CD4-positive, alpha-beta T cell (primary cell): ENCODE measurements around the gene NPR3. TPM values are rescaled to one million over a fixed set of nuclear protein-coding genes. Genes with fewer than 3 reads are reported as not detected.

Experiments used
- ATAC-seq: fragments of 200-7000 bp; cut with Tn5 transposase; one replicate; pipeline ENCODE4 v1.10.0; 2022; ENCODE audit warnings: mild to moderate bottlenecking; ENCODE audit not compliant: poor library complexity
- CTCF ChIA-PET: fragments of 350-600 bp; sonication (Branson Sonifier 250); formaldehyde crosslinking; loops from one replicate; lab custom pipeline; 2021; ENCODE audit warnings: antibody characterized with exemption, inconsistent platforms; lab: Charles Lee
- POLR2A ChIA-PET: fragments of 350-600 bp; sonication (Branson Sonifier 250); formaldehyde crosslinking; loops from one replicate; lab custom pipeline; 2021; ENCODE audit warnings: antibody characterized with exemption, inconsistent platforms; lab: Charles Lee
- DNase-seq, 14 experiments: peaks; one replicate each; pipeline ENCODE4 v3.0.0-alpha.2; 2013 to 2020; ENCODE audit warnings: mixed read lengths in 2 of 14
- H3K27ac ChIP-seq, 2 donors: one replicate each; pipeline versions ENCODE4 v1.5.1 to v1.7.0; 2013; ENCODE audit warnings: low read length in 2 of 2, low read depth in 1 of 2, mild to moderate bottlenecking in 1 of 2
- H3K27me3 ChIP-seq, 2 experiments: 1 replicate in 1 of 2; 2 replicates in 1 of 2; pipeline versions ENCODE4 v1.6.1 to v1.7.0; 2013; ENCODE audit warnings: low read length in 2 of 2, control low read depth in 1 of 2, mild to moderate bottlenecking in 1 of 2, moderate library complexity in 1 of 2; ENCODE audit not compliant: insufficient read depth in 2 of 2, control insufficient read depth in 1 of 2
- H3K36me3 ChIP-seq: one replicate; pipeline ENCODE4 v1.6.1; 2013; ENCODE audit warnings: low read length, control low read depth; ENCODE audit not compliant: insufficient read depth
- H3K4me1 ChIP-seq: one replicate; pipeline ENCODE4 v1.6.1; 2013; ENCODE audit warnings: low read length, control low read depth; ENCODE audit not compliant: insufficient read depth
- H3K4me3 ChIP-seq: one replicate; pipeline ENCODE4 v1.5.1; 2013; ENCODE audit warnings: mild to moderate bottlenecking, low read length, moderate library complexity
- H3K9me3 ChIP-seq, 2 experiments: 1 replicate in 1 of 2; 2 replicates in 1 of 2; pipeline versions ENCODE4 v1.6.1 to v1.7.0; 2013; ENCODE audit warnings: low read length in 2 of 2, mild to moderate bottlenecking in 2 of 2, control low read depth in 1 of 2, moderate library complexity in 1 of 2; ENCODE audit not compliant: control insufficient read depth in 1 of 2, insufficient read depth in 1 of 2
- H3K27ac Mint-ChIP-seq: one replicate; pipeline ENCODE4 v1.8.0; 2020; ENCODE audit warnings: mixed read lengths
- H3K27me3 Mint-ChIP-seq: one replicate; pipeline ENCODE4 v1.8.0; 2021; ENCODE audit warnings: mixed read lengths
- H3K36me3 Mint-ChIP-seq: one replicate; pipeline ENCODE4 v1.8.0; 2021; ENCODE audit warnings: low read depth, mixed read lengths
- H3K4me1 Mint-ChIP-seq: one replicate; pipeline ENCODE4 v1.8.0; 2021; ENCODE audit warnings: low read depth, mixed read lengths
- H3K4me3 Mint-ChIP-seq: one replicate; pipeline ENCODE4 v1.8.0; 2020; ENCODE audit warnings: mild to moderate bottlenecking, mixed read lengths
- H3K9me3 Mint-ChIP-seq: one replicate; pipeline ENCODE4 v1.8.0; 2020; ENCODE audit warnings: mixed read lengths
- CTCF ChIP-seq: fragments of 200-600 bp; IDR thresholded peaks from one replicate; pipeline ENCODE4 v1.8.0; 2022; ENCODE audit warnings: antibody characterized with exemption, mild to moderate bottlenecking
- intact Hi-C, 2 experiments: fragments of 100-400 bp; cut with DNase I in 1 of 2; cut with micrococcal nuclease in 1 of 2; formaldehyde crosslinking; loops; one replicate each; pipeline versions ENCODE4 v1.15.1 to v1.9.0; 2023 to 2025; cut with DNase I, micrococcal nuclease
- total RNA-seq, 174 experiments: library from RNA in 2 of 174; stranded (reverse) in 2 of 174; gene quantifications; one replicate each; pipeline ENCODE4 v1.2.3 and lab custom pipeline; 2021 to 2026

Gene NPR3
- total RNA-seq, 2 experiments from 2014 or later: not detected

GRCh38 chr5:32833663-32834062 is 122.5 kb downstream of the NPR3 start:
- DNase-seq (no peak), ATAC-seq (no peak)
- Mint-ChIP-seq H3K9me3 (peaks cover 5% of the 10 kb centered on the region), H3K4me3 (no peak overlapping the region), H3K27me3 (no peaks in the 10 kb centered on the region), H3K27ac (no peak overlapping the region), H3K36me3 (no peaks in the 10 kb centered on the region), H3K4me1 (no peaks in the 10 kb centered on the region)
- Histone ChIP-seq H3K27ac (no peak overlapping the region), H3K9me3 (no peaks in the 10 kb centered on the region), H3K27me3 (no peaks in the 10 kb centered on the region), H3K36me3 (no peaks in the 10 kb centered on the region), H3K4me3 (no peak overlapping the region), H3K4me1 (no peaks in the 10 kb centered on the region)
- intact Hi-C loops: no loop called here
- no peak for TF ChIP-seq CTCF
- POLR2A ChIA-PET: no interaction called here
- CTCF ChIA-PET: no interaction called here

- intact Hi-C loops: no loop called here
- Histone ChIP-seq H3K36me3 (no peaks in the 10 kb centered on the region), H3K27ac (no peak overlapping the region), H3K4me1 (no peaks in the 10 kb centered on the region), H3K27me3 (no peaks in the 10 kb centered on the region), H3K4me3 (no peak overlapping the region), H3K9me3 (no peaks in the 10 kb centered on the region)
- TF ChIP-seq CTCF: no peak
- Mint-ChIP-seq H3K4me1 (no peaks in the 10 kb centered on the region), H3K27ac (no peak overlapping the region), H3K27me3 (no peaks in the 10 kb centered on the region), H3K4me3 (no peak overlapping the region), H3K9me3 (peaks cover 2% of the 10 kb centered on the region), H3K36me3 (no peaks in the 10 kb centered on the region)
- DNase-seq: no peak
- ATAC-seq: no peak
- POLR2A ChIA-PET: no interaction called here
- CTCF ChIA-PET: no interaction called here
These were observed 123.1 kb downstream of the NPR3 start for GRCh38 chr5:32834251-32834650.

- no peak overlapping the region for H3K4me3 ChIP-seq
- no peak overlapping the region for H3K4me3 Mint-ChIP-seq
- H3K9me3 Mint-ChIP-seq: peaks cover 2% of the 10 kb centered on the region
- H3K36me3 Mint-ChIP-seq: no peaks in the 10 kb centered on the region
- H3K27me3 ChIP-seq: no peaks in the 10 kb centered on the region
- ATAC-seq (no peak), DNase-seq (no peak)
- H3K9me3 ChIP-seq: no peaks in the 10 kb centered on the region
- no peaks in the 10 kb centered on the region for H3K4me1 Mint-ChIP-seq
- ChIA-PET CTCF (no interaction called here), POLR2A (no interaction called here)
- H3K27ac Mint-ChIP-seq: no peak overlapping the region
- H3K4me1 ChIP-seq: no peaks in the 10 kb centered on the region
- H3K36me3 ChIP-seq: no peaks in the 10 kb centered on the region
- H3K27me3 Mint-ChIP-seq: no peaks in the 10 kb centered on the region
- intact Hi-C loops: no loop called here
- H3K27ac ChIP-seq: no peak overlapping the region
- no peak for TF ChIP-seq CTCF
These were observed 125.1 kb downstream of the NPR3 start for GRCh38 chr5:32836176-32836575.
